Dermis blood vessel endothelial cell (primary cell): ENCODE measurements around the gene TMEM243. TPM values are rescaled to one million over a fixed set of nuclear protein-coding genes. Genes with fewer than 3 reads are reported as not detected.
"Not testable (repeated sequence)": the region's sequence is repeated elsewhere in the genome, so short reads cannot be mapped to it uniquely, and the experiment has no call there.

ENCODE experiments used
- DNase-seq: peaks from one replicate; pipeline ENCODE4 v3.0.0; 2010
- total RNA-seq: library from RNA; depleted of rRNA; stranded (reverse); fragments of >200 nt; gene quantifications from 2 replicates; pipeline ENCODE4 v1.2.3, GENCODE V29; 2014

TMEM243 gene, protein sequence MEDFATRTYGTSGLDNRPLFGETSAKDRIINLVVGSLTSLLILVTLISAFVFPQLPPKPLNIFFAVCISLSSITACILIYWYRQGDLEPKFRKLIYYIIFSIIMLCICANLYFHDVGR
- total RNA-seq, result 20.8 and 31.1 TPM in 2 replicates

DNA sequence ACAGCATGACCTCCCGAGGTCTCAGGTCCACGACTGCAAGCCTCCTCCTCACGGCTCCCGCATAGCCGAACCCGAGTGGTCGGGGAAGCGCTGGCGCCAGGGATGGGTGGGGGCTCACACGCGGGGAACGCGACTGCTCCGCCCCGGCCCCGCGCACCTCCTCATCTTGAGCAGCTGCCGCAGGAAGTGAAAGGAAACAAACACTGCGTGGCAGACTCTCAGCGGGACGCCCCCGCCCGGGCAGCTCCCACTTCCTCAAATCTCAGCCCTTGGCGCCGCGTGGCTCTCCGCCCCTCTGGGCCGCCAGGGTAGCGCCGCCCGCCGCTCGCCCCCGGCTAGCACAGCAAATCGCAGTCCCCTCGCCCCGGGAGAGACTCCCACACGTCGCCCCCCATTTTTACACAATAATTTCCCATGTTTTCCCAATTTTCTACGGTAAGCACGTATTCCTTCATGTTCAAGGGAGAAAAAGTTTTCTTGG, at the start of gene TMEM243:
TSS of gene TMEM243 (minus strand) at position 188 of the 481 bp plus-strand sequence. CDS start 229 bp downstream, outside the sequence.
- DNase-seq, result peak; percentile 84

DNA sequence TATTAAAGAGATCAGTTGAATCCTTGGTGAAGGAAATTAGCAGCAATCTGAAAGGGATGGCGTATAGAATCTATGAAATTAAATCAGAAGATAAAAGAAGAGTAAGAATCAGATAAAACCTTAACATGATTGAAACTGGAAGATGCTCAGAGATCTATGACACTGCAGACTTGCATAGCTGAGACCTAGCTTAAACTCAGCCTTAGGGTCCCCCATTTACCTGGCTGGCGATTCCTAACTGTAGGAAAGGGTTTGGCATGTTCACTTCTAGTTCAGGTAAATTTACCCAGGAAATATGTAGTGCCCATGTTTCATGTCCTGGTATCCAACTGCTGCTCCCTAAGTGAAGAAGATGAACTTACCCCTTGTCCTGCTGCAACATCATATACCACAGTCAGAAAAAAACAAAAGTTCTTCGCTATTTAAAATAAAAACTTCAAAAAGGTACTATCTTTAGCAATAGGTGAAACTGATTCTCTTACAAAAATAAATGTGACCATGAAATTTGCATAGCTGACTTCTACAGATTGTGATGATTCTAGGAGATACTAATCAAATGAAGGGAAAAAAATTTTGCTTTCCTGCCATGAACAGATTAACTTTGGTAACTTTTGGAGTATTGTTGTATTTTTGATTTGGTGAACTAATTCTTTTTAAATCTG, 47.8 kb upstream of the TMEM243 start:
- DNase-seq, result no peak

DNA sequence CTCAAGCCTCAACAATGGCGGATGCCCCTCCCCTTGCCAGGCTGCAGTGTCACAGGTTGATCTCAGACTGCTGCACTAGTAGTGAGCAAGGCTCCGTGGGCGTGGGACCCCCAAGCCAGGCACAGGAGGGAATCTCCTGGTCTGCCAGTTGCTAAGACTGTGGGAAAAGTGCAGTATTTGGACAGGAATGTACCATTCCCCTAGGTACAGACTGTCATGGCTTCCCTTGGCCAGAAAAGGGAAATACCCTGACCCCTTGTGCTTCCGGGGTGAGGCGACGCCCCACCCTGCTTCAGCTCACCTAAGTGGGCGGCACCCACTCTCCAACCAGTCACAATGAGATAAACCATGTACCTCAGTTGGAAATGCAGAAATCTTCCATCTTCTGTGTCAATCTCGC, 44.0 kb upstream of the TMEM243 start:
- DNase-seq, result no peak

DNA sequence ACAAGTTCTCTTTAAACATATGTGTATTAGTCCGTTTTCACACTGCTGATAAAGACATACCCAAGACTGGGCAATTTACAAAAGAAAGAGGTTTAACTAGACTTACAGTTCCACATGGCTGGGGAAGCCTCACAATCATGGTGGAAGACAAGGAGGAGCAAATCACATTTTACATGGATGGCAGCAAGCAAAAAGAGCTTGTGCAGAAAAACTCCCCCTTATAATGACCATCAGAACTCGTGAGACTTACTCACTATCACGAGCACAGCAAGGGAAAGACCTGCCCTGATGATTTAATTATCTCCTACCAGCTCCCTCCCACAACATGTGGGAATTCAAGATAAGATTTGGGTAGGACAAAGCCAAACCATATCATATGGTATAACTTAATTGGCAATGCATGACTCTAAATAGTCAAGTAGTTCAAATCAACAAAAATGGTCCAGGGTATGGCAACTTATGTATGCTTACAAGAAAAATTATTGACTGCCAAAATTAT, 34.1 kb upstream of the TMEM243 start:
- DNase-seq, result no peak

DNA sequence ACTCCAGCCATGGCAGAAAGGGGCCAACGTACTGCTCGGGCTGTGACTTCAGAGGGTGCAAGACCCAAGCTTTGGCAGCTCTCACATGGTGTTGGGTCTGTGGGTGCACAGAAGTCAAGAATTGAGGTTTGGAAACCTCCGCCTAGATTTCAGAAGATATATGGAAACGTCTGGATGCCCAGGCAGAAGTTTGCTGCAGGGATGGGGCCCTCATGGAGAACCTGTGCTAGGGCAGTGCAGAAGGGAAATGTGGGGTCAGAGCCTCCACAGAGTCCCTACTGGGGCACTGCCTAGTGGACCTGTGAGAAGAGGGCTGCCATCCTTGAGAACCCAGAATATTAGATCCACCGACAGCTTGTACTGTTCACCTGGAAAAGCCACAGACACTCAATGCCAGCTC, 26.1 kb upstream of the TMEM243 start:
- DNase-seq, result not testable (repeated sequence)

DNA sequence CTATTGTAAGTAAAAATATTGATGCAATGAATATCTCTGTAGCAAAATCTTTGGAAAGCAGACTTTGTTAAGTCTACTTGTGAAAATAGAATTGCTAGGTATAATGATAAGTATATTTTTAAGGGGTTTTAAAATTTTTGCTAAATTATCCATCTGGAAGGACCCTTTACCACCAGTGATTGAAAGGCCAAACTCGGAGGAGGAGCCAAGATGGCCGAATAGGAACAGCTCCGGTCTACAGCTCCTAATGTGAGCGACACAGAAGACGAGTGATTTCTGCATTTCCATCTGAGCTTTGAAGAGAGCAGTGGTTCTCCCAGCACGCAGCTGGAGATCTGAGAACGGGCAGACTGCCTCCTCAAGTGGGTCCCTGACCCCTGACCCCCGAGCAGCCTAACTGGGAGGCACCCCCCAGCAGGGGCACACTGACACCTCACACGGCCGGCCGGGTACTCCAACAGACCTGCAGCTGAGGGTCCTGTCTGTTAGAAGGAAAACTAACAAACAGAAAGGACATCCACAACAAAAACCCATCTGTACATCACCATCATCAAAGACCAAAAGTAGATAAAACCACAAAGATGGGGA, 19.0 kb upstream of the TMEM243 start:
- not testable (repeated sequence) for DNase-seq

DNA sequence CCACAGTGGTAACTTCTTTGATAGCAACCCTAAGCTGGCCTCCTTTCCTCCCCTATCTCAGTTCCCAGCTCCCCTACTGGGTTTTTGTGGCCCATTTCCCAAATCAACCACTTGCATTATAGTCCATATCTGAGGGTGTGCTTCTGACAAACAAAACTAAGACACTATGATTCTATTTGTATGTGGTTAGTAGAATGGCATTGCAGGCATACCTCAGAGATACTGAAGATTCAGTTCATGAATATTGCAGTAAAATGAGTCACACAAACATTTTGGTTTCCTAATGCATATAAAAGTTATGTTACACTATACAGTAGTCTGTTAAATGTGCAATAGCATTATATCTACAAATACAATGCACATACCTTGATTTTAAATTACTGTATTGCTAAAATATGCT, 15.4 kb upstream of the TMEM243 start:
- DNase-seq, result no peak

DNA sequence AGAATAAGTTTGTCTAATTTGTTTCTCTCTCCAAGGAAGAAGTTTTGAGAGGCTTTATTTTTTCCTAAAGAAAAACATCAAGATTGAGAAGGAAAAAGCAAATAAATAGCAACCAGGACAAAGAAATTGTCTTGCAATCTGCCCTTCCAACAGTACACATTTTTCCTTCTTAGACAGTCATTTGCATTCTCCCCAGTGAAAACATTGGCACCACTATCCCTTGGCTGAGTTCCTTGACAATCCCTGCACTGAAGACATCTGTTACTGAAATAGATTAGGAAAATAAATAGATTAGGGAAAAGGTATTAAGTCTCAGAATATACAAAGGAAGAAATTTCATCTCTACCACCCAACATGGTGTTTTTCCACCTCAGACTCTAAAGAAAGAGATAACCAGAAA, 12.2 kb upstream of the TMEM243 start:
- no peak for DNase-seq

DNA sequence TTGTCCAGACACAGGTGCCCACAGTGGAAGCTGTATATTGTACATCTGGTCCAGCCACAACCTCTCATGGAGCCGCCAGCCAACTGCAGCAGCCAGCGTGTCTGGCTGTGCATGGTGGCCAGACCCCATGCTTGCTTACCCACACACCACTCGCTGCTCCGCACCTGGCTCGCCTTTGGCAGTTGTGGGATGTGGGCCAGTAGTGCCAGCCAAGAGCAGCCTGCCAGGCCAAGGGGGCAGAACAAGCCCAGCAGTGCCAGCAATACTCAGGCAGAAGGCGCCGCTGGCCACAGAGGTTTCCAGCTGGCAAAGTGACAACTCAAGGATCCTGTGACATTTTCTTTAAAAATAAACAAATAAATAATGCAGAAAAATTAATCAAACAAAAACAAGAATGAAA, 11.7 kb upstream of the TMEM243 start:
- no peak for DNase-seq

DNA sequence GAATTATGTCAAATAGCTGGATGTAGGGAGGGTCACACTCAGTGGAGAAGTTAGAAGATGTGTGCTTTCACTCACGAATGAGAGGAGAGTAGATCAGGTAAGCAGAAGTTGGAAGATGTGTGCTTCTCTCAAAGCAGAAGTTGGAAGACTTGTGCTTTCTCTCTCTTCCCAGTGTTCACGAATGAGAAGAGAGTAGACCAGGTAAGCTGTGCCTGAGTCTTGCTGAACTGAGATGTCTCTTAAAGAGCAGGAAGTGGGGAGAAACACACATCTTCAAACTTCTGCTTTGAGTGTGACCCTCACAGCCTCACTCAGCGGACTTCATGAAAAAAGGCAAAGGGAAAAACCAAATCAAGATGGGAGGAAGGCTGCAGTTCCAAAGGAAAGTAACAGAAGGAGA, 7.0 kb upstream of the TMEM243 start:
- DNase-seq, result no peak

DNA sequence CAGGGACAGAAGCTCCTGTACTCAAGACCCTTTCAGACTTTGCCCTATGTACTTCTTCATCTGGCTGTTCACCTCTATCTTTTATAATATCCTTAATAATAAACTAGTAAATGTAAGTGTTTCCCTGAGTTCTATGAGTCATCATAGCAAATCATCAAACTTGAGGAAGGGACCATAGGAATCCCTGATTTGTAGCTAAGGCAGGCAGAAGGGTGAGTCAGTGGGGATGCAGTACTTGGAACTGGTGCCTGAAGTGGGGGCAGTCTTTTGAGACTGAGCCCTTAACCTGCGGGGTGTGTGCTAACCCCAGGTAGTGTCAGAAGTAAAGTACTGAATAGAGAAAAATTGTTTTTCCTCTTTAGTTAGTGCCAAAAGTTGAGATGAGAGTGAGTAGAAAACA, 6.2 kb upstream of the TMEM243 start:
- DNase-seq, result peak; percentile 11

DNA sequence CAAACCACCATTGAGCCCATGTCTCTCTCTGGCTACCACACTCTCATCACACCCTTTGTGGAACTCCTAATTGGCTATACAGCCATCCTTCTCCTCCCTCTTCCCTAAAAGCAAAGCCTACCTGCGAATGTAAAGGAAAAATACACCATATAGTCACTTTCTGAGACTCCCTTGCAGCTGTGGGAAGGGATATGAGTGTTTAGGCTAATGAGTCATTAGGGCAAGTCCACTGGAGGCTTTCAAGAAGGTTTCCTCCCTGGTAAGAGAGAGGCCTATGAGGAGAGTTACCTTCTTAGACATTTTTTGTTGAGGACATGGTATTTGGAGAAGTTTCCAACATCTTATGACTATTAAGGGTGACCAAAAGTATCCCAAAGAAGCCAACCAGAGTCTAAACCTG, 4.1 kb upstream of the TMEM243 start:
- DNase-seq, result no peak

DNA sequence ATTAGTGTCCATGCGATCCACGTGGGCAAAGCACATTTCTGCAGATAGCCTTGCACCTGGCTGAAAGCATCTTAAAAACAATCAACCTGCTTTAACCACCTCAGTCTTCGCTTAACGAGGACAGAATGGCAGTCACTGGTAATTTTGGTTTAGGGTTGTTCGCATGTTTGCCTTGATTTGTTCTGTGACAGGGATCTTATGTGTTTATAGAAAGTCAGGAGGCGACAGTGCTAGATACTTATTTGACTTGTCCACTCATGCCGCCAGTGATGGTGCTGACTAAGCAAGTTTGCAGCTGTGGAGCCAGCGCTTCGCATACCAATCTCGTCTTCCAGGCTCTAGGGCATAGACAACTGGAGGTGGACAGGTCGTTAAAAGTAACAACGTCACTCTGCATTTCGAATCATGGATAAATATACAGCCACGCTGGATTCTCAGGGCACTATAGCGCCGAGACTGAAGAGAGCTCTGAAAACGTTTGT, 1.2 kb upstream of the TMEM243 start:
- peak; percentile 22 for DNase-seq

DNA sequence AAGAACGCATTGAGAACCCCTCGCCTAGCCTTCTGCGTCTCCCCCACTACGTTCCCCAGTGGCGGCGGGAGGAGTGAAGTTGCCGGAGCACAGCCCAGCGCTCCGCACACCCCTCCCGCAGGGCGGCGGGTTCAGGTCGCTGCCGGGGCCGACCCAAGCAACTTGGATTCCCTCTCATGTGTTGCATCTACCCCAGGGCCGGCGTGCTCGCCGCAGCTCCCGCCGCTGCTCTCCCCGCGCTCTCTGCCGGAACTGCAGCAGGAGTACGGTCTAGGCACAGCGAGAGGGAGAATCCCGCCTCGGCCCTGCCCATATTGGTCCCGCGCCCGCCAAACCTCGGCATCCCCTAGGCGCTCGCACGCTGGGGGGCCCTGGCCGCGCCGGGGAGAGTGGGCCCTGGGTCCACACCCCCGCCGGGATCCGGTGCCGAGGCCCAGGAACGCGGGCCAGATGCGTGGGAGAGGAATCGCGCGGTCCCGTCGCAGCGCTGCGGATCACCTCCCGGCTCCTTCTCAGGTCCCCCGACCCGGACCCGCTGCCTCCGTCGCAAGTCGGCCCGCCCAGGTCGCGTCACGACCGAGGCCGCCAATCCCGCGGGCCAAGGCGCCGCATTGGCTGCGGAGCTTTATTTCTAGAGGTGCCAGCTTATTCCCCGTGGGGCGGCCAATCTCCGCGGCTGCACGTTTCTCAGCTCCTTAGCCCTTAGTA, 648 bp upstream of the TMEM243 start:
- DNase-seq, result peak; percentile 88

DNA sequence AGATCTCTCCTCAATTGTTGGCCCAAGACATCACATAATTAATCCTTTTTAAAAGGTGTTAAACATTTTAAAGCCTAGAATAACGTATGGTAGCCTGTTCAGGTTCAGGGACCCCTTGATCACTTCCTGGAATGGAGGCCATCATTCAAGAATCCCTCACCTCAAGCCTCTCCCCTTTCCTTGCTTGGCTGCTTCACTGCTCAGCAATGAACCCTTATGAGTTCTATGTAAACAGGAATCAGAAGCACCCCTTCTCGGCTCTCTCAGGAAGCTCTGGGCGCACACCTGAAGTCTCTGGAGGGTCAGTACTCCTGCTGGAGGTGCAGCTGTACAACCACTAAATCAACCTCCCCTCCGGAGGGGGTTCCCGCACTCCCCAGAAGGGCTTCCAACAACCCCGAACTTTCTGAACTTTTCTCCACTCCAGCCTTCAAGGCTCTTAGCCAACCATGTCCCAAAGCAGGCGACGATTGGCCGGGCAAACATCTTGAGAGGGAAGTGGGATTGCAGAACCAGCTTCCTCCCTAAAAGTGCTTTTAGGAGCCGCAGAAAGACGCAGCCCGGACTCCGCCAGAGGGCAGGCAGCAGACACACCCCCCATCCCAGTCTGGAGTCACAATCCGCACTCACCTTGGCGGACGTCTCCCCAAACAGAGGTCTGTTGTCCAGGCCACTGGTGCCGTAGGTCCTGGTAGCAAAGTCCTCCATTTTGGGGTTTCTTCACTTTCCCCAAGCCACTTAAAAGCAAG, 562 bp downstream of the TMEM243 start:
- DNase-seq, result peak; percentile 57

DNA sequence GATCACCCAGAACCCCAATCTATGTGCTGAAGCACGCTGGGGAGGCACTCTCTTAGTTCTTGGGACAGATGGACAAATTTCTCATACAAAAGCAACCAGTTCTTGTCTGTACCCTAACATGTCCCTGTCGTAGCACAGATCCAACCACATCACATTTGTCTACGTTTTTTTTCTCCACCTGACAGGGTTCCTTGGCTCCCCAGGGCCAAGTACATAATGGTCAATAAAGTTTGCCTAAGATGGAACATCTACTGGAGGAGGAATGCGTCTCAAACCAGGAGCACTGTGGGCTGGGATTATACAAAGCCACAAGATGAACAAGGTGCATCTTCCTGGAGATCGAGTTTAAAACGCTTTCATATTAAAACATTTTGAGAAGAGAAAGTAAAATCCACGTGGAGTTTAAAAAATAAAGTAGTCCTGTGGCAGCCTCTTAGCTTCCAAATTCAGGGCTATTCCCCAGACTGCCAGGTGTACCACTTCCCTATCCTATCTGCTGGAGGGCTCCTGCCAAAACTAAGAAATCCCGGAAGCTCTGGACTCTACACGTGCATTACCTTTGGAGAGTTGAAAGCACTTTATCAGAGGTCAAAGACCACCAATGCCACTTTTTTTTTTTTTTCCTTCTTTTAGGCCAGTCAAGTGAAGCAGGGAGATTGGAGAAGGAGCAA, 1.4 kb downstream of the TMEM243 start:
- DNase-seq, result no peak

DNA sequence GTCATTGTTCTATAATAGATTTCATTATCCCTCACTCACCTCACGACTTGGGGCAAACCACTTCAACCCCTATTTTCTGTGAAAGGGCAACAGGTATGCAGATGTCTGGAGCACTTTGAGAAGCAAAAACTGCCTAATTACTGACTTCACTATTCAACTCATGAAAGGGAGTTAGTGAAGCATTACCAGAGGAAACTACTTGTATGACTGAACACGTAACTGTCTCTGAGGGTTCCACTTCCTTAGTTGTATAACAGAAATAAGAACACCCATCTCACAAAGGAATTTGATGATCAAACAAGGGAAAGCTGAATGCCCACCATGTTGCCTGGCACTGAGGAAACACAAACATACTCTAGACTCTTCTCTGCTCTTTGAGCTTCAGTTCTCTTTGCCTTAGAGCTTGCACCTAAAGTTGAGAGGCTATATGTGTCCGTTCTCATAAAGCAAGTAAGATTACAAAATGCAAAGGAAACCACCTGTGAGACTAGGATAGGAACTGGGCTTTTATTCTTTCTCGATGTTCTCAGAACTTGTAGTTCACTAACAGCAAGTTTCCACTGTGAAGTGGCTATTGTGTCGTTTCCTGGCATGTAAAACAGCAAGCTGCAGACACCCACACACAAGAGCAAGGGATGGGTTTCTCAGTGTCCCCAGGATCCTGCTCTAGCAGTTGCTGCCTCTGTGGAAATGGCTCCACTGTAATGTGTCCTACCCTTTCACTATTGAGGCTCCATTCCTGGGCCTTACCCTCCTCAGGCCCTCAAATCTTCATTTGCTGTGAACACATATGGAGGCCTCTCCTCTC, 2.6 kb downstream of the TMEM243 start:
- DNase-seq, result peak; percentile 65

DNA sequence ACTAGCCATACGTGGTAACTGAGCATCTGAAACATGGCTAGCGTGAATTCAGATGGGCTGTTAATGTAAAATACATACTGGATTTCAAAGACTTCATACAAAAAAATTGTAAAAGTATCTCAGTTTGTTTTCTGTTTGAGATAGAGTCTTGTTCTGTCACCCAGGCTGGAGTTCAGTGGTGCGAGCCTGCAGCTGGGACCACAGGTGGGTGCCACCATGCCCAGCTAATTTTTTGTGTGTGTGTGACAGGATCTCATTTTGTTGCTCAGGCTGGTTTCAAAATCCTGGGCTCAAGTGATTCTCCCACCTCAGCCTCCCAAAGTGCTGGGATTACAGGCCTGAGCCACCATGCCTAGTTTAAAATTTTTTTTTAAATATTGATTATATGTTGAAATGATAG, 4.5 kb downstream of the TMEM243 start:
- DNase-seq, result no peak

DNA sequence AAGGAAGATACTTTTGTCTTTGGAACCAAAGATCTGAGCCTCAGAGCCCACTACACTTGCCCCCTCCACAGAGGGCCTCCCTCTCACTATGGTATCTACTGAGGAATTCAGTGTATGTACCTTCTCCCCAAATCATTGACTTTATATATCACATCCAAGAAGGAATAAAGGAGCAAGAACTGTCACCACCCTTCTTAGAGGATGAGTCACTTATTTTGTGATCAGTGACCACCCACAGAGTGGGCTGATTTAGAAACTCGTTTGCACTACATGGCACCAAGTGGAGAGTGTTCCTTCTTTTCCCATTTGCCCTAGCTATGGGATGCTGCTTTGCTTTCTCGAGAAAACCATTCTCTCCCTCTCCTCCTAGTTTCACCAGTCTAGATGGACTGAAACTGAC, 5.7 kb downstream of the TMEM243 start:
- DNase-seq, result no peak

DNA sequence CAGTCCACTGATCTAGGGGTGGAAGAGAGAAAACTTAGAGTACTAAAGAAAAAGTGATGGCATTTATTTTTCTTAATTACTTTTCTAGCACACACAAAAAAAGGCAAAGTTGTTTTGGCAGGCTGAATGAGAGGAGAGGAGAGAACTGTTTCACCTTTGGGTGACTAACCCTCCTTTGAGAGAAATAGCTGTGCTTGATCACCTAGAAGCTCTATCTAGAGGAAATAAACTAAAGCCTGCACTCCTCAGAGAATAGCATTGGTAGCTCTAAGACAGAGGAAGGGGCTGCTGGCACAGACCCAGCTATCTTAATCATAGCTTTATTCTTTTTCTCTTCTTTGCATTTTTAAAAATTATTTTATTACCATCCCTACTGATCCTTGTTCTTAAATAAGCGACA, 6.3 kb downstream of the TMEM243 start:
- no peak for DNase-seq

DNA sequence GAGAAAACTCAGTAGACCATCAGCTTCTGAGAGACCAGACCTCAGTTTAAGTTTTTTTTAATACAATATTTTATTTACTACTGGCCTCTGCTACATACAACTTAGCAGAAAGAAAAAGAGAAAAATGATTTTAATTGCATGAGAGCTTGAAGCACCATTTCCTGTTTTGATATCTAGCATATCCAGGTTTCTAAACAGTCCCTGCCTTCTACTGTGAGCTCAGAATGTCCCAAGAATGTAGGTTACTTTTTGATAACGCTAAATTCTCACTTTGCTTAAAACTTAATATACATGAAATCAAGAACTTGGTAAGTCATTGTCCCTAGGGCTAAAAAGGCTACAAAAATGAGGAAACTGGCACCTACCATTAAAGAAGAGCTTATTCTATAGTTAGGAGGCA, 7.0 kb downstream of the TMEM243 start:
- DNase-seq, result no peak
